Measurements from ENCODE around the gene GLRX3. TPM values are rescaled to one million over a fixed set of nuclear protein-coding genes. Genes with fewer than 3 reads are reported as not detected.

GLRX3 gene
- total and polyA plus RNA-seq, 2 donors (not counting 3 experiments of a cell fraction or from before 2014, with no cell fraction given): 71.6 to 132 TPM

GRCh38 chr10:130206216-130206737, 70.1 kb downstream of the GLRX3 start:
- FAIRE-seq: no peak
- no TSS peak for BruUV-seq (replicated peaks)

More at GRCh38 chr10:130206216-130206737, 70.1 kb downstream of the GLRX3 start:
- H3K27me3 ChIP-seq (ENCODE audit: control insufficient read depth in 2 of 2, insufficient read depth in 2 of 2, low read length in 2 of 2): no peaks in the 10 kb centered on the region
- CTCF ChIA-PET: no interaction called here
- dilution Hi-C loops (cut with MboI; ENCODE audit: extremely low pct_ligation_motif_present, low sequenced_read_pairs): no loop called here
- intact Hi-C loops (cut with micrococcal nuclease): no loop called here
- H3K4me3 ChIP-seq (replicated peaks in 1 of 3; ENCODE audit: insufficient read depth in 1 of 3, low read depth in 1 of 3, low read length in 3 of 3): no peak overlapping the region
- no peak overlapping the region for H3K4me2 ChIP-seq (ENCODE audit: insufficient read depth, low read length)
- no peak overlapping the region for H3K27ac ChIP-seq (ENCODE audit: insufficient read depth, low read depth, low read length)
- POLR2A ChIA-PET: no interaction called here
- no peaks in the 10 kb centered on the region for H3K4me1 ChIP-seq (ENCODE audit: control insufficient read depth, extremely low read depth, insufficient read depth, low read length)
- TF ChIP-seq GATA2 (IDR thresholded peaks at IDR 0.05; ENCODE audit: insufficient read depth, insufficient read length, low read depth, low read length): no peak
- no peak for TF ChIP-seq MYC (IDR thresholded peaks at IDR 0.05; ENCODE audit: low read depth, low read length)
- no peak for TF ChIP-seq JUN (IDR thresholded peaks at IDR 0.05; ENCODE audit: borderline replicate concordance, insufficient read depth, insufficient read length, low read depth)
- no peak for TF ChIP-seq FOS (IDR thresholded peaks at IDR 0.05; ENCODE audit: borderline replicate concordance, insufficient read depth, low read length)
- TF ChIP-seq MAX (IDR thresholded peaks at IDR 0.05; ENCODE audit: insufficient read depth, insufficient read length): no peak
- TF ChIP-seq POLR2AphosphoS5 (IDR thresholded peaks at IDR 0.05; ENCODE audit: insufficient read depth, low read depth, low read length): no peak
- TF ChIP-seq CTCF (IDR thresholded peaks at IDR 0.05; ENCODE audit: extremely low read depth in 1 of 2, insufficient read depth in 1 of 2, low read depth in 1 of 2, low read length in 2 of 2): no peak
- no peak for TF ChIP-seq EZH2 (IDR thresholded peaks at IDR 0.05; ENCODE audit: borderline replicate concordance, low read depth, low read length, severe bottlenecking)
- TF ChIP-seq POLR2A (IDR thresholded peaks at IDR 0.05; ENCODE audit: low read depth, low read length): no peak
- no peaks in the 10 kb centered on the region for H3K9me1 ChIP-seq (replicated peaks; ENCODE audit: control insufficient read depth, extremely low read depth, insufficient read depth, low read length)
- H3K9ac ChIP-seq (replicated peaks; ENCODE audit: extremely low read depth, insufficient read depth, low read length): no peak overlapping the region
- H3K9me3 ChIP-seq (replicated peaks; ENCODE audit: control insufficient read depth, insufficient read depth, low read length): no peaks in the 10 kb centered on the region
- DNase-seq (ENCODE audit: low read depth, low spot score): no peak
- no peaks in the 10 kb centered on the region for H3K36me3 ChIP-seq (ENCODE audit: control insufficient read depth in 2 of 2, extremely low read depth in 1 of 2, insufficient read depth in 2 of 2, low read length in 2 of 2)
- no peaks in the 10 kb centered on the region for H3K79me2 ChIP-seq (ENCODE audit: control insufficient read depth, insufficient read depth, low read length)
- H2AFZ ChIP-seq (ENCODE audit: low read depth, low read length): no peak overlapping the region
- no peaks in the 10 kb centered on the region for H4K20me1 ChIP-seq (replicated peaks; ENCODE audit: control insufficient read depth, extremely low read depth, insufficient read depth, low read length)

All from endothelial cell of umbilical vein (primary cell).